CD4-positive, CD25-positive, alpha-beta regulatory T cell (primary cell): ENCODE measurements around the gene TRPV6. TPM values are rescaled to one million over a fixed set of nuclear protein-coding genes. Genes with fewer than 3 reads are reported as not detected.

Source experiments
- ATAC-seq, 2 donors: fragments of 150-1000 bp; cut with Tn5 transposase; one replicate each; pipeline ENCODE4 v1.10.0; 2021; ENCODE audit warnings: low read depth in 2 of 2, moderate number of reproducible peaks in 2 of 2, moderate library complexity in 1 of 2
- DNase-seq, 3 donors: peaks; one replicate each; pipeline versions ENCODE4 v3.0.0 to v3.0.0-alpha.2; 2012 to 2022; ENCODE audit warnings: mixed read lengths in 1 of 3
- H3K27ac ChIP-seq: one replicate; pipeline ENCODE4 v1.7.0; 2013; ENCODE audit warnings: mild to moderate bottlenecking, low read length; ENCODE audit not compliant: insufficient read depth, poor library complexity, severe bottlenecking
- H3K27me3 ChIP-seq: one replicate; pipeline ENCODE4 v1.7.0; 2013; ENCODE audit warnings: low read length; ENCODE audit not compliant: control insufficient read depth, insufficient read depth
- H3K36me3 ChIP-seq: one replicate; pipeline ENCODE4 v1.7.0; 2013; ENCODE audit warnings: mild to moderate bottlenecking, low read length, moderate library complexity; ENCODE audit not compliant: control insufficient read depth, insufficient read depth
- H3K4me1 ChIP-seq: 2 replicates; pipeline ENCODE4 v1.7.0; 2013; ENCODE audit warnings: mild to moderate bottlenecking, low read length; ENCODE audit not compliant: insufficient read depth, control insufficient read depth, poor library complexity, severe bottlenecking
- H3K4me3 ChIP-seq: one replicate; pipeline ENCODE4 v1.7.0; 2013; ENCODE audit warnings: low read depth, mild to moderate bottlenecking, low read length, moderate library complexity
- H3K9me3 ChIP-seq, 2 experiments: 1 replicate in 1 of 2; 2 replicates in 1 of 2; pipeline ENCODE4 v1.7.0; 2013; ENCODE audit warnings: low read length in 2 of 2, mild to moderate bottlenecking in 1 of 2, moderate library complexity in 1 of 2; ENCODE audit not compliant: control insufficient read depth in 2 of 2
- H3K27ac Mint-ChIP-seq, 3 donors: one replicate each; pipeline ENCODE4 v1.8.0; 2020 to 2022; ENCODE audit warnings: mild to moderate bottlenecking in 3 of 3, mixed read lengths in 3 of 3, moderate library complexity in 2 of 3
- H3K27me3 Mint-ChIP-seq: one replicate; pipeline ENCODE4 v1.8.0; 2022; ENCODE audit warnings: mild to moderate bottlenecking, mixed read lengths
- H3K36me3 Mint-ChIP-seq: one replicate; pipeline ENCODE4 v1.8.0; 2020; ENCODE audit warnings: mixed read lengths
- H3K4me1 Mint-ChIP-seq, 4 donors: one replicate each; pipeline ENCODE4 v1.8.0; 2020 to 2022; ENCODE audit warnings: mixed read lengths in 4 of 4, mild to moderate bottlenecking in 1 of 4
- H3K4me3 Mint-ChIP-seq, 4 donors: one replicate each; pipeline ENCODE4 v1.8.0; 2020 to 2022; ENCODE audit warnings: mild to moderate bottlenecking in 4 of 4, mixed read lengths in 4 of 4, moderate library complexity in 3 of 4
- H3K9me3 Mint-ChIP-seq, 7 donors: one replicate each; pipeline ENCODE4 v1.8.0; 2020 to 2022; ENCODE audit warnings: mixed read lengths in 7 of 7, mild to moderate bottlenecking in 3 of 7, moderate library complexity in 2 of 7
- polyA plus RNA-seq, 4 donors: library from polyadenylated mRNA; unstranded; fragments of 300-500 nt; fragmentation: Illumina TruSeq; gene quantifications; one replicate each; pipeline ENCODE4 v1.2.3, GENCODE V29; 2021
- total RNA-seq: library from RNA; stranded (reverse); gene quantifications from one replicate; pipeline ENCODE4 v1.2.3, GENCODE V29; 2022

Gene TRPV6
- total and polyA plus RNA-seq, 5 donors from 2014 or later: 0.17 to 0.30 TPM; not detected in 3

DNA sequence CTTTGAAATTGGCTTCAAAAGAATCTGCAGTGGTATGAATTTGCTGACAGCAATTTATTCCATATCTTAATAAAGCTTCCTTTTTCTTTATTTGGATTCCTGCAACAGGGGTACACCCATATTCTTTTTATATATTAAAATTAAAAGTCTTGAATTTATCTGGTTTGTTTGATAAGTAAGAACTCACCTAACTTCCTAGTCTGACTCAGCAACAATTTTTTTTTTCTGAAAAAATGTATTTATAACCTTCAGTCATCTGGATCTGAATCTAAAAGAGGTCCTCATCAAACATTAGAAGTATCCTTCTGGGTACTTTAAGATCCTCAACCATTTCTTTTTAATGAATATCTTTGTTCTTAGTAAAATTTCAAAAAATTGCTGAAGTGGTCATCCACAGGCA, 26.1 kb downstream of the TRPV6 start:
- Mint-ChIP-seq H3K4me1 (peaks cover 5 to 28% (median 11%) of the 10 kb centered on the region in 4 donors), H3K27me3 (peaks cover 5% of the 10 kb centered on the region), H3K9me3 (no peaks in the 10 kb centered on the region), H3K4me3 (no peak overlapping the region), H3K36me3 (peaks cover 15% of the 10 kb centered on the region), H3K27ac (no peak overlapping the region)
- Histone ChIP-seq H3K4me3 (no peak overlapping the region), H3K36me3 (peaks cover 7% of the 10 kb centered on the region), H3K27me3 (no peaks in the 10 kb centered on the region), H3K4me1 (peaks cover 5% of the 10 kb centered on the region), H3K27ac (no peak overlapping the region), H3K9me3 (no peaks in the 10 kb centered on the region)
- ATAC-seq: no peak
- no peak for DNase-seq

- Mint-ChIP-seq H3K36me3 (peaks cover 5% of the 10 kb centered on the region), H3K27ac (peak overlapping the region in 1 of 3 donors; percentile 83), H3K4me3 (peak overlapping the region in 3 of 4 donors; percentile 85 to 86 (median 86)), H3K9me3 (no peaks in the 10 kb centered on the region), H3K27me3 (peaks cover 5% of the 10 kb centered on the region), H3K4me1 (peaks cover 9 to 35% (median 16%) of the 10 kb centered on the region in 4 donors)
- H3K27me3 ChIP-seq: no peaks in the 10 kb centered on the region
- H3K9me3 ChIP-seq: no peaks in the 10 kb centered on the region
- peaks cover 15% of the 10 kb centered on the region for H3K4me1 ChIP-seq
- no peak overlapping the region for H3K4me3 ChIP-seq
- H3K36me3 ChIP-seq: no peaks in the 10 kb centered on the region
- H3K27ac ChIP-seq: no peak overlapping the region
- DNase-seq: no peak
- ATAC-seq: no peak
Measured at GRCh38 chr7:142857625-142858024, 27.9 kb downstream of the TRPV6 start.

DNA sequence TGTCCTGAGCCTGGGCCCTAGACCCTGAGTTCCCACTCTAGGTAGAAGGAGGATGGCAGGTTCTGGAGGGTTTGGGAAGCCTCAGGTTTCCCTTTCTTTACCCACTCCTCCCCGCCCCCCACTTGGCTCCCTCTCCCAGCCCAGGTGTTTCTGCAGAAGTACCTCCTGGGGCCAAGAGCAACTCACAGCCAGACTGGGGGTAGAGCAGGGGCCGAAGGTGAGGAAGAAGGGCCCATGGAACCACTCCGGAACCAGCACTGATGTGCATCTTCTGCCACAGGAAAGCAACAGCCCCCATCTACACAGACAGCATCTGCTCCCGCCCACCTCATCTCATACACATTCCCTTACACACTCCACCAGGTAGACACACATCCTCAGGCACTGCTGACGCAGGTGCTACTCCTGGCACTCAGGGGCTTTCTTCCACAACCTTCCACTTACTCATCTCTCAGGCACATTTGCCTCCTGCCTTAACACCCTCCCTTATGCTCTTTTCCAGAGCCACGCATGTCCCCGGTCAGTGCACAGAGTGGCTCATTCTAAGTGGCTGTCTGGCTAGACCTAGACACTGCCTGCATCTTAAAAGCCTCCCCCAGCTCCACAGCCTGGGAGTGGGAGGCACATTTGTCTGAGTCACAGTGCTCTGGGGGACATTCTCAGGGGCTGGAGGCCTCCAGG, 28.8 kb downstream of the TRPV6 start:
- ATAC-seq (no peak), DNase-seq (no peak)
- Mint-ChIP-seq H3K4me1 (peaks cover 9 to 35% (median 15%) of the 10 kb centered on the region in 4 donors), H3K36me3 (no peaks in the 10 kb centered on the region), H3K27me3 (peaks cover 5% of the 10 kb centered on the region), H3K4me3 (peak overlapping the region; percentile 85 to 87 (median 86)), H3K27ac (peak overlapping the region; percentile 78 to 84 (median 83)), H3K9me3 (no peaks in the 10 kb centered on the region)
- H3K27me3 ChIP-seq: no peaks in the 10 kb centered on the region
- no peaks in the 10 kb centered on the region for H3K9me3 ChIP-seq
- no peak overlapping the region for H3K27ac ChIP-seq
- H3K4me1 ChIP-seq: peaks cover 15% of the 10 kb centered on the region
- H3K4me3 ChIP-seq: peak overlapping the region; percentile 28
- no peaks in the 10 kb centered on the region for H3K36me3 ChIP-seq

- Mint-ChIP-seq H3K27me3 (peaks cover 10% of the 10 kb centered on the region), H3K9me3 (no peaks in the 10 kb centered on the region), H3K4me3 (peak overlapping the region; percentile 86 to 93 (median 86)), H3K27ac (peak overlapping the region in 2 of 3 donors; percentile 83 to 91), H3K36me3 (no peaks in the 10 kb centered on the region), H3K4me1 (peaks cover 9 to 35% (median 13%) of the 10 kb centered on the region in 4 donors)
- no peaks in the 10 kb centered on the region for H3K27me3 ChIP-seq
- no peaks in the 10 kb centered on the region for H3K36me3 ChIP-seq
- no peaks in the 10 kb centered on the region for H3K9me3 ChIP-seq
- DNase-seq: no peak
- peaks cover 15% of the 10 kb centered on the region for H3K4me1 ChIP-seq
- H3K27ac ChIP-seq: no peak overlapping the region
- no peak for ATAC-seq
- H3K4me3 ChIP-seq: peak overlapping the region; percentile 63
Measured at GRCh38 chr7:142855756-142856564, 29.6 kb downstream of the TRPV6 start.

- H3K4me1 Mint-ChIP-seq: peaks cover 9 to 35% (median 13%) of the 10 kb centered on the region in 4 donors
- ATAC-seq (no peak), DNase-seq (peak in 1 of 3 donors; percentile 16)
- H3K4me1 ChIP-seq: peaks cover 15% of the 10 kb centered on the region
- no peaks in the 10 kb centered on the region for H3K36me3 Mint-ChIP-seq
- no peaks in the 10 kb centered on the region for H3K9me3 ChIP-seq
- no peaks in the 10 kb centered on the region for H3K27me3 ChIP-seq
- H3K27me3 Mint-ChIP-seq: peaks cover 10% of the 10 kb centered on the region
- peak overlapping the region; percentile 63 for H3K4me3 ChIP-seq
- H3K4me3 Mint-ChIP-seq: peak overlapping the region; percentile 86 to 93 (median 86)
- H3K27ac ChIP-seq: no peak overlapping the region
- no peaks in the 10 kb centered on the region for H3K9me3 Mint-ChIP-seq
- peak overlapping the region in 2 of 3 donors; percentile 55 to 91 for H3K27ac Mint-ChIP-seq
- H3K36me3 ChIP-seq: no peaks in the 10 kb centered on the region
Measured at GRCh38 chr7:142855114-142855743, 30.3 kb downstream of the TRPV6 start.

- ATAC-seq (peak; percentile 59 to 64), DNase-seq (peak; percentile 57 to 60 (median 59))
- peak within 1 kb of the TSS; percentile 86 to 91 (median 87) for H3K27ac Mint-ChIP-seq
- no peaks in the 10 kb centered on the region for H3K9me3 Mint-ChIP-seq
- Histone ChIP-seq H3K4me3 (peak within 1 kb of the TSS; percentile 76), H3K9me3 (no peaks in the 10 kb centered on the region), H3K36me3 (no peaks in the 10 kb centered on the region), H3K4me1 (peaks cover 15% of the 10 kb centered on the region), H3K27me3 (no peaks in the 10 kb centered on the region), H3K27ac (peak within 1 kb of the TSS; percentile 63)
- peaks cover 10% of the 10 kb centered on the region for H3K27me3 Mint-ChIP-seq
- H3K36me3 Mint-ChIP-seq: no peaks in the 10 kb centered on the region
- peaks cover 4 to 35% (median 12%) of the 10 kb centered on the region in 4 donors for H3K4me1 Mint-ChIP-seq
- peak within 1 kb of the TSS; percentile 96 to 98 (median 97) for H3K4me3 Mint-ChIP-seq
Measured at GRCh38 chr7:142854372-142855113, 31.0 kb downstream of the TRPV6 start, which contains the start of gene EPHB6. EPHB6 (plus strand) TSS chr7:142855076; CDS start chr7:142863228, 8,152 bp downstream.
